GM11168 (cell line): Measurements from ENCODE around the gene RPL37.
"Not testable (repeated sequence)": the region's sequence is repeated elsewhere in the genome, so short reads cannot be mapped to it uniquely, and the experiment has no call there.

Source experiments
- in situ Hi-C: fragments of 300-500 bp; cut with MboI; formaldehyde crosslinking; loops from one replicate; pipeline ENCODE4 v1.12.0; 2022; ENCODE audit warnings: low sequenced_read_pairs; ENCODE audit not compliant: unreplicated experiment

Gene RPL37

DNA sequence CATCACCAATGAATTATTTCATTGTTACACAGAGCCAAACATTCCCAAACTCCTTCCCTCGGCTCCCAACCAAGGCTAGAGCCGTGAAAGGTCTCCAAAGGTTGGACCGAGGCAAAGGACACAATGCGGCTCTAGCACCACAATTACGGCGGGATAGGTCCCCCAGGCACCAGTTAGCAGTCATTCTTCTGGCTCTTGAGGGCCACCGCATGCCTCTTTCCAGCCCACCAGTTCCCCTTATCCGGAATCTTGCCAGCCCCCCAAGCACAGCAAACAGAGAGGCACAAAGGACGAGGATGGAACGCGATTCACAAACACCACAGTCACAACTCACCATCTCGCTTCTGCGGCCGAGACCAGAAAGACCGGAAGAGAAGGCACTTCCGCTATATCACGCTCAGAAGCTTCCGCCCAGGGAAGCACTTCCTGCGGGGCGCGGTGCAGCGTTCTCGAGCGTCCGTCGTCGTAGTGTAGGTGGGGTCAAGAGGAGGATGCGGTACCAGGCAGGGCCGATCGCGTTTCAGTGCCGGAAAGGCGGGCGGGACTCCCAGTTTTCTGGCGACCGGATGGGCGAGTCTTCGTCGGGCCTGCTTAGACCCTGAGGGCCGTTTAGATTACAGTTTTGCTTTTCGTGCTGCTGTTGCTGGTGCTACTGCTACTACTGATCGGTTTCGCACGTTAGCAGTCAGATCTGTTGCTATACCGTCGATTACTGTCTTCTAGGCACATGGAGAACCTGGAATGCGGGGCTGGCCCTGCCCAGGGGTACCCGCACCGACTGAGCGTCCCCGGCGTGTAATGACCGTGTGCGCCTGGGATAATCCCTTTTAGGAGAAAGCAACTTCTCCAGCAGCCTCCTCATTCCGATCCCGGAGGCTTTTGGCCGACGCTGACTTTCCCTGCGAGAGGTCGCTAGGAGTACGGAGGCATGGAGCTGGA lies at the start of gene RPL37:
TSS of gene RPL37 (minus strand) at position 374 of the 939 bp plus-strand sequence. CDS start at position 337, 37 bp downstream.
- in situ Hi-C loops = no loop called here

DNA sequence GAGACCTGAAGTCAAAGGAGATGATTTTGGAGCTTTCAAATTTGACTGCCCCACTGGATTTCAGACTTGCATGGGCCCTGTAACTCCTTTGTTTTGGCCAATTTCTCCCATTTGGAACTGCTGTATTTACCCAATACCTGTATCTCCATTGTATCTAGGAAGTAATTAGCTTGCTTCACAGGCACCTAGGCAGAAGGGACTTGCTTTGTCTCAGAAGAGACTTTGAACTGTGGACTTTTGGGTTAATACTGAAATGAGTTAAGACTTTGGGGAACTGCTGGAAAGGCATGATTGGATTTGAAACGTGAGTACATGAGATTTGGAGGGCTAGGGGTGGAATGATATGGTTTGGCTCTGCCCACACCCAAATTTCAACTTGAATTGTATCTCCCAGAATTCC lies 48.0 kb upstream of the RPL37 start:
- in situ Hi-C loops = not testable (repeated sequence)

DNA sequence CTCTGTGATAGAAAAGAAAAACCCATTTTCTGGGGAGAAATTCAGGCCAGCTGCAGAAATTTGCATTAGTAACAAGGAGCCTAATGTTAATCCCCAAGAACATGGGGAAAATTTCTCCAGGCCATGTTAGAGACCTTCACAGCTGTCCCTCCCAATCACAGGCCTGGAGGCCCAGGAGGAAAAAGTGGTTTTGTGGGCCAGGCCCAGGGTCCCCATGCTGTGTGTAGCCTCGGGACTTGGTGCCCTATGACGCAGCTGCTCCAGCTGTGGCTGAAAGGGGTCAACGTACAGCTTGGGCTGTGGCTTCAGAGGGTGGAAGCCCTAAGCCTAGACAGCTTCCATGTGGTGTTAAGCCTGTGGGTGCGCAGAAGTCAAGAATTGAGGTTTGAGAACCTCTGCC lies 47.3 kb upstream of the RPL37 start:
- in situ Hi-C loops = no loop called here

DNA sequence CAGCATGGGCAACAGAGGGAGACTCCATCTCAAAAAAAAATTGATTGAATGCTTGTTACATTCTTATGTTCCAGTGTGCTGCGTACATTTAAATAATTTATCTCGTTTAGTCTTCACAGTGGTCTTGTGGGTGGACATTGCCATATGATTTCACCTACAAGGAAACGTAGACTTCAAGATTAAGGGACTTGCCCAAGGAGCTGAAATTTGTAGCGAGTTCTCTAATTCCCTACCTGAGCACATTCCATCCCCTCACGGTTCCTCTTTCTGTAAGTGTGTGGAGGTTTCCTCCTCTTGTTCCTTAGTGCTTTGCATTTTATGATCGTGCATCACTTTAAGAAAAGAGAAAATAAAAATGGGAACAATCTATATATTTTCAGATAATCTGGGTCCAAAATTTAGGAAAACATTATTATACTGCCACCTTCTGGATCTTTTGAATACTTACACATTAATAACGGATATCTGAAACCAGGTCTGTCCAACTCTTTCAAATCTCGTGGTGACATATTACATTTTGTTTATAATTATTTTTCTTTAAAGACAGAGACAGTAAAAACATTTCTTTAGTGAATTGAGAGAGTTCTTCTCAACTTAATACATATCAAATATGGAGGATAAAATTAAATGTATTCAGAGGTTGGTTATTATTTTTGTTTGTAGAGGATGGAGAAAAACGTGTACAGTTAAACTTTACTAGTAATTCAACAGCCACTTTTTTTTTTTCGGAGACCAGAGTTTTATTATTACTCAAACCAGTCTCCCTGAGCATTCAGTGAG lies 44.3 kb upstream of the RPL37 start:
- in situ Hi-C loops = no loop called here

DNA sequence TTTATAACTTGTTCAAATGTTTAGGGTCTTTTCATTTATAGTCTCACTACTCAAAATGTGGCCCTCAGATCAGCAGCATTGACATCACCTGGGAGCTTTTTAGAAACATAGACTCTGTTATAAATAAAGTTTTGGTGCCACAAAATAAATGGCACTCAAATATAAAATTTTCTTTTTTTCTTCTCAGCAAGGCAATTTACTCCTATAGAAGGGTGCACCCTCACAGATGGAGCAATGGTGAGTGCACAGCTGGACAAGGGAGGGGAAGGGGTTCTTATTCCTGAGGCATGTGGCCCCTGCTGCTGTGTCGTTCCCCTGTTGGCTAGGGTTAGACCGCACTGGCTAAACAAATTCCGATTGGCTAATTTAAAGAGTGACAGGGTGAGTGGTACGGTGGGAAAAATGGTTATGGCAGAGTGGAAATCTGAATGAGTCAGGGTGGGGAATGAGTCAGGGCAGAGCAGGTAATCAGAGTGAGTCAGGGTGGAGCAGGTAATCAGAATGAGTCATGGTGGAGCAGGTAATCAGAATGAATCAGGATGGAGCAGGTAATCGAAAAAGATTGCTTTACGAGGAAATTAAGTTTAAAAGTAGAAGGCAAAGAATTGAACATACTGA lies 42.5 kb upstream of the RPL37 start:
- in situ Hi-C loops = no loop called here

DNA sequence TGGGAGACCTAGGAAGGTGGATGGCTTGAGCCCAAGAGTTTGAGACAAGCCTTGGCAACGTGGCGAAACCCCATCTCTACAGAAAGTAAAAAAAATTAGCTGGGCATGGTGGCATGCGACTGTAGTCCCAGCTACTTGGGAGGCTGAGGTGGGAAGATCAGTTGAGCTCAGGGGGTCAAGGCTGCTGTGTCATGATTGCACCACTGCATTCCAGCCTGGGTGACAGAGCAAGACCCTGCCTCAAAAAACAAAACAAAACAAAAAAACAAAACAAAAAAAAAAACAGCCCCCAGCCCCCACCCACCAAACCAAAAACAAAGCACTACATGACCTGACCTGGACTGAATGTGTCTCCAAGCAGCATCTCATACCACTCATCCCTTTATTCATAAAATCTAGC lies 40.9 kb upstream of the RPL37 start:
- in situ Hi-C loops = no loop called here

DNA sequence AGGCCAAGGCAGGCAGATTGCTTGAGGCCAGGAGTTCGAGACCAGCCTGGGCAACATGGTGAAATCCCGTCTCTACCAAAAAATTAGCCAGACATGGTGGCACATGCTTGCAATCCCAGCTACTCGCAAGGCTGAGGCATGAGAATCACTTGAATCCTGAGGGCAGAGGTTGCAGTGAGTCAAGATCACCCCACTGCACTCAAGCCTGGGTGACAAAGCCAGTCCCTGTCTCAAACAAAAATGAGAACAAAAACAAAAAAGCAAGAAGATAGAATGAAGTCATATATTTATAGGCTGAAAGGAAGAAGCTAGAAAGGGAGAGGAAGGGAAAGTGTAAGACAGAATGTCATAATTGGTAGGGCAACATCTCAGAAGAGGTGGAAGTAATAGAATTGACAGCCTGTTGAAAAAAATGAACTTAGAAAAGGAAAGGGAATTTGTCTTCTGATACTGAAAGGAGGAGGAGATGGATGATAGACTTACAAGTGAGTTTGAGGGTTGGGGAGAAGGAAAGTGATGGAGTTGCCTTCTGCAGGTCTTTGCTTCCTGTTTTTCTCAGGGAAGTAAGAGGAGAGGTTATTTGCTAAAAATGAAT lies 38.4 kb upstream of the RPL37 start:
- in situ Hi-C loops = no loop called here

DNA sequence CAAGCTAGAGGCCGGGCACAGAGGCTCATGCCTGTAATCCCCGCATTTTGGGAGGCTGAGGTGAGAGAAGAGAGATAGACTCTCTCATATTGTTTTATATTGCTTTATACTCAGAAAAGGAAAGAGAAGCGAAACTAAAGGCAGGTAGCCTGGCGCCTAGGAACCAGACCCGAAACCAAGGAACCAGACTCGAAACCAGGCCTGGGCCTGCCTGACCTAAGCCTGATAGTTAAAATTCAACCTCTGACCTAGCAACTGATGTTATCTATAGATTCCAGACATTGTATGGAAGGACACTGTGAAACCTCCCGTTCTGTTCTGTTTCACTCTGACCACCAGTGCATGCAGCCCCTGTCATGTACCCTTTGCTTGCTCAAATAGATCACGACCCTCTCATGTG lies 37.2 kb upstream of the RPL37 start:
- in situ Hi-C loops = not testable (repeated sequence)

DNA sequence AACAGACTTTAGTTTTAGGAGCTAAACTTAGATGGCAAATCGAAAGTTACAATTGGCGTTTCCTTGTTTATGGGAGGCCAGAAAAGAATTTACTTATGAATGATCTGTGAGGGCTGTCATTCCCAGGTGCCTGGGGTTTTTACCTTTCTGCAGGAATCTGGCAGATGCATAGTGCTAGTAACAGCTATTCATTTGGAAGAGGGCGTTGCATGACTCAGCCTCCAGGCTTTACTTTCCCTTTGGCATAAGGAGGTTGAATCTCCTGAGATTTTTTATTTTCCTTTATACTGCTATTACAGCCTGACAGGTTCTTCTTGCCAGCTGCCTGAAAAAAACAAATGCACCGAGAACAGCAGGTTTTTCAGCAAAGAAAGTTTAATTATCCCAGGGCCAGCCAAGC lies 36.2 kb upstream of the RPL37 start:
- in situ Hi-C loops = no loop called here

DNA sequence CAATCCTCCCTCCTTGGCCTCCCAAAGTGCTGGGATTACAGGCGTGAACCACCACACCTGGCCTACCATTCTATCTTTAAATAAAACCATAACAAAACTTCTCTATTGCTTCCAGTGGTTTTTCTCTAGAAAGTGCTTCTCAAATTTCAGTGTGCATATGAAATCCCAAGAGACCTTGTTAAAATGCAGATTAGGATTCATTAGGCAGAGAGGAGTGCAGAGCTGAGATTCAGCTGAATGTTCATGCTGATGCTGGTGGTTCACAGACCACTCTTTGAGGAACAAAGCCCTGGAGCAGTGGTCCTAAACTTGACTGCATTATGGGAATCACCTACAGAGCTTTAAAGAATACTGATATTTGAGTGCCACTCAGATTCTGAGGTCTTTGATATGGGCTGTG lies 34.4 kb upstream of the RPL37 start:
- in situ Hi-C loops = no loop called here

DNA sequence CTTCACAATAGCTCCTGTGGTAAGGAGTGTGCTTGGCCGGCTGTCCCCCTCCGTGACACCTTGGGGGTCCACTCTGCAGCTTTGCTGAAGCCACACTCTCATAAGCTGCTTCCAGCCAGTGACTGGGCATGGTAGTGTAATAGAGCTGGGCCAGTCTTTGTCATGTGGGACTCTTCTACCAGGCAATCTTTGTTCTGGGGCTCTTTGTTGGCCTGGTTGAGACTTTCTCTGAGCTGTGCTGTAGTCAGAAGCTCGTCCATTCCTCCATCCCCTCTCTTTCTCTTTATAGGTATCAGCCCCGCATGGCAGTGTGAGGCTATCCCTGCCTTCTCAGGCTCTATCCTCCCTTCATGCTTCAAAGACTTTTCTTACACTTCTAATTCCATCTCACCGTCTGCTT lies 31.8 kb upstream of the RPL37 start:
- in situ Hi-C loops = no loop called here

DNA sequence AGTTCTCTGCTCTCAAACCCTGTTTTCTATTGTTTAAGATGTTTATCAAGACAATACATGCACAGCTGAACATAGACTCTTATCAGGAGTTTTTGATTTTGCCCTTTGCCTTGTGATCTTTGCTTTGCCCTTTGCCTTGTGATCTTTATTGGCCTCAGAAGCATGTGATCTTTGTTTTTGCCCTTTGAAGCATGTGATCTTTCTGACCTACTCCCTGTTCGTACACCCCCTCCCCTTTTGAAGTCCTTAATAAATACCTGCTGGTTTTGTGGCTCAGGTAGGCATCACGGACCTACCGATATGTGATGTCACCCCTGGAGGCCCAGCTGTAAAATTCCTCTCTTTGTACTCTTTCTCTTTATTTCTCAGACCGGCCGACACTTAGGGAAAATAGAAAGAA lies 30.0 kb upstream of the RPL37 start:
- in situ Hi-C loops = not testable (repeated sequence)

DNA sequence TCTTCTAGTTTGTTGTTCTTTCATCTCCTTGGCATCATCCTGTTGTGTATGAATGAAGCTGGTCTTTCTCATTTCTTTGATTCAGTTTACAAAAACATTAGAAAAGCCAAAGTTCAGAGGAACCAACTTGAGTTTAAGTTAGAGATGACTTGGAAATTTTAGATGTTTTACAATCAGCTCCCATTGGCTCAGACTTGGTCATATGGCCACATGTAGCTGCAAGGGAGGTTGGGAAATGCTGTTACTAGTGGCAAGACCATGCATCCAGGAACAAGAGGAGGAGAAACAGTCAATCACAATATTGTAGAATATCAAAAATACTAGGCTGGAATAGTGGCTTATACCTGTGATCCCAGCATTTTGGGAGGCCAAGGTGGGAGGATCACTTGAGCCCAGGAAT lies 25.7 kb upstream of the RPL37 start:
- in situ Hi-C loops = no loop called here

DNA sequence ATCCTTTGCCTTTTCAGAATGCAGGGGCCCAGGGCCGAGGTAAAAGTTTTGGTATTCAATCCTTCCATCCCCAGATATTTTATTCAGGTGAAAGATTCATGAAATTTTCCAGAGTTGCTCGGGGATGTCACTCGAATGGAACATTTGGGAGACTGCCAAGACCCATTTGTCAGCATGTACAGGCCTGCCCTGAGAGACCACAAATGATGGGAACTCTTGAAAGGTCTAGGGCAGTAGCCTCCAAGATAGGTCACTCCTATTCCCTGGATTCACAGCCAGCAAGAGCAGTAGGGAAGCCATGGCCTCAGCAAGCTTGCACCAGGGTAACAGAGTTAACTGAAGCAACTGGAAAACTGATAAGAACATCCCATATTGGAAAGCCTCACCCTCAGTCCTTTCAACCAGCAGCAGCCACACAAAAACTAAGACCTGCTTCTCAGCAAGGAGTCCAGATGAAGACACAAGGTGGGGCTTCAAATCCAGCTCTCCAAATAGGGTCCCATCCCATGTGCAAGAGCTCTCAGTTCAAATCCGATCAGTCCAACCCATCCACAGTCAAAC lies 18.7 kb upstream of the RPL37 start:
- in situ Hi-C loops = no loop called here

DNA sequence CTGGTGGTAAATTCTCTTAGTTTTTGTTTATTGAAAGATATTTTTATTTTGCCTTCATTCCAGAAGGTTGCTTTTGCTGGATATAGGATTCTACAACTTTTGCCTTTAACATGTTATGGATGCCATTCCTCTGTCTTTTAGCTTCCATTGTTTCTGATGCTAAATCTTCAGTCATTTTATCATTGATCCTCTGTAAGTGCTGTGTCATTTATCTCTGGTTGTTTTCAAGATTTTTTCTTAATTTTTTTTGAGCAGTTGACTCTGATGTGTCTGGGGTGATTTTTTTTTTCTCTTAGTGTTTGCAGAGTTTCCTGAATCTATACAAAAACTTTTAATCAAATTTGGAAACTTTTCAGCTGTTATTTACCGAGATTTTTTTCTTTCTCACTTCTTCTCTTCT lies 12.5 kb upstream of the RPL37 start:
- in situ Hi-C loops = no loop called here

DNA sequence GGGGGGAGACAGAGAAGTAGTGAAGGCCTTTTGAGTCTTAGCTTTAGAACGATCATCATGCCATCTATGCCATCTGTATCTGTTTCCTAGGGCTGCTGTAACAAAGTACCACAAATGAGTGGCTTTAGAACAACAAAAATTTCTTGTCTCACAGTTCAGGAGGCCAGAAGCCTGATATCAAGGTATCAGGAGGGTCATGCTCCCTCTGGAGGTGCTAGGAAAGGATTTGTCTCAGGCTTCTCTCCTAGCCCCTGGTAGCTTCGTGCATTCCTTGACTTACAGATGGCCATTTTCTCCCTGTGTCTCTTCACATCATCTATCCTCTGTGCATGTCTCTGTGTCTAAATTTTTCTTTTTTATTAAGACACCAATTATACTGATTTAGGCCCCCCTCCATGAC lies 11.3 kb upstream of the RPL37 start:
- in situ Hi-C loops = no loop called here

DNA sequence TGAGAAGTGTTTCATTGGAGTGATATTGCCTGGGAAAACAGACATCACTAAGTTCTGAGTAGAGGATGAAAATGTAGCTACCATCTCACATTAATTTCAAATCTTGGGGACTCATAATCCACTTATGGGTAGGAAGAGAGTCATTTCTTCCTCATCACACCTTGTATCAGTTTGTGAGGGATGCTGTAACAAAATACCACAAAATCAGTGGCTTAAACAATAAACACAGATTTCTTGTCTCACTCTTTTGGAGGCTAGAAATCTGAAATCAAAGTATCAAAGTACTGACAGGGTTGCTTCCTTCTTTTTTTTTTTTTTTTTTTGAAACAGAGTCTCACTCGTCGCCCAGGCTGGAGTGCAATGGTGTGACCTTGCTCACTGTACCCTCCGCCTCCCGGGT lies 9.5 kb upstream of the RPL37 start:
- in situ Hi-C loops = no loop called here

DNA sequence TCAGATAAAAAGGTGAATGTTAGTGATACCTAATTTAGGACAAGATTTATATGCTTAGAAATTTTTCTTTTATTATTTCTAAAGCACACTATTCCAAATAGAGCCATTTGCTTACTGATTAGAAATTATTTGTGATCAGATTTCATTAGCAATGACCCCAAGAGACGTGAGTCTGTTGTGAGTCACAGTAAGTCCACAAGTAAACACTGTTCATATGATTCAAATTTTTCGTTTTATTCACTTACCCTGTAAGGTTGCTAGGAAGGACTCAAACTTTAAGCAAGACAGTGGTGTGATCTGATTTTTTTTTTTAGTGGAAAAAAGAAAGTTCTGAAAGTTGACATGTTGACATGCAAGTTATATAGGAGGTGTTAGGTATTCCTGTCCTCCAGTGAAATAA lies 7.3 kb upstream of the RPL37 start:
- in situ Hi-C loops = no loop called here

DNA sequence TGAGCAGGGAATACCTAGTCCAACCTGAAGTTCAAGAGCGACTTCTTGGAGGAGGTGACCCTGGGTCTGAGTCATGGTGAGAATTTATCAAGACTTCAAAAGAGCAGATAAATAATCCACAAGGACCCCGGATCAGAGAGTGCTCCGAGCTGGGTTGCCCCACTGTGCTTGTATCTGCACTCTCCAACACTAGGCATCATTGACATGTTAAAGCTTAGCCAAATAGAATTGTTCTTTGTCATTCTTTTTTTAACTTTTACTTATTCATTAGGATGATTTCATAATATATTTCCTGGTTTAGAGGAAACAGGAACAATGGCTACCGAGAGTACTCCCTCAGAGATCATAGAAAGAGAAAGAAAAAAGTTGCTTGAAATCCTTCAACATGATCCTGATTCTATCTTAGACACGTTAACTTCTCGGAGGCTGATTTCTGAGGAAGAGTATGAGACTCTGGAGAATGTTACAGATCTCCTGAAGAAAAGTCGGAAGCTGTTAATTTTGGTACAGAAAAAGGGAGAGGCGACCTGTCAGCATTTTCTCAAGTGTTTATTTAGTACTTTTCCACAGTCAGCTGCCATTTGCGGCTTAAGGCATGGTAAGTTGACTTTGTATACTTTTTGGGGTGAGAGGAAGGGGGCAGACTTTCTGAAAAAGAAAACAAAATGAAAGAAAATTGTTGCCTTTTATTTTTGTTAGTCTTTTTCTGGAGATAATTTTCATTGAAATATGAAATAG lies 6.2 kb upstream of the RPL37 start, which contains the start of gene CARD6:
TSS of gene CARD6 (plus strand) at position 300 of the 738 bp plus-strand sequence. CDS start at position 316, 16 bp downstream.
- in situ Hi-C loops = no loop called here
